ENCODE data around the gene DLGAP4. TPM values are rescaled to one million over a fixed set of nuclear protein-coding genes. Genes with fewer than 3 reads are reported as not detected.
"Not testable (repeated sequence)": the region's sequence is repeated elsewhere in the genome, so short reads cannot be mapped to it uniquely, and the experiment has no call there.

The DLGAP4 gene
- total RNA-seq, 1 donor from 2014 or later: 22.0 TPM

GRCh38 chr20:36542516-36543183 lies 236.5 kb downstream of the DLGAP4 start:
- DNase-seq (ENCODE audit: low spot score in 2 of 2) (no peak), FAIRE-seq (no peak)

- FAIRE-seq (no peak), DNase-seq (ENCODE audit: low spot score in 2 of 2) (no peak)
Observed at GRCh38 chr20:36543184-36544133, 237.3 kb downstream of the DLGAP4 start.

- DNase-seq (ENCODE audit: low spot score in 2 of 2) (no peak), FAIRE-seq (no peak)
Observed at GRCh38 chr20:36544134-36545018, 238.2 kb downstream of the DLGAP4 start.

GRCh38 chr20:36546111-36546736 lies 240.1 kb downstream of the DLGAP4 start:
- DNase-seq (ENCODE audit: low spot score in 2 of 2) (no peak), FAIRE-seq (no peak)

GRCh38 chr20:36547186-36548005 lies 241.3 kb downstream of the DLGAP4 start:
- DNase-seq (ENCODE audit: low spot score in 2 of 2): no peak
- FAIRE-seq: no peak

DNA sequence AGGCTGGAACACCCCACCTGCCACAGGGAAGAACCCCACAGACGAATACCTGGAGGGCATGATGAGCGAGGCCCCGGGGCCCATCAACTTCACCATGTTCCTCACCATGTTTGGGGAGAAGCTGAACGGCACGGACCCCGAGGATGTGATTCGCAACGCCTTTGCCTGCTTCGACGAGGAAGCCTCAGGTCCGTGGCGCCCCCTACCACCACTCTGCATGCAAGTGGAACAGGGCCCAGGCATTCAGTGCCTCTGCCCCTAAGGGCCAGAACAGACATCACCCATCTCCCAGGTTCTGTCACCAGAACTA lies 241.8 kb downstream of the DLGAP4 start:
- FAIRE-seq (no peak), DNase-seq (ENCODE audit: low spot score in 2 of 2) (no peak)

- DNase-seq (ENCODE audit: low spot score in 2 of 2) (no peak), FAIRE-seq (no peak)
Observed at GRCh38 chr20:36548704-36549627, 242.8 kb downstream of the DLGAP4 start.

GRCh38 chr20:36549628-36549941 lies 243.4 kb downstream of the DLGAP4 start:
- no peak for DNase-seq (ENCODE audit: low spot score in 2 of 2)
- no peak for FAIRE-seq

GRCh38 chr20:36549942-36550789 lies 244.0 kb downstream of the DLGAP4 start:
- DNase-seq (ENCODE audit: low spot score in 2 of 2) (no peak), FAIRE-seq (no peak)

GRCh38 chr20:36550790-36551299 lies 244.7 kb downstream of the DLGAP4 start:
- DNase-seq (ENCODE audit: low spot score in 2 of 2) (no peak), FAIRE-seq (no peak)

DNA sequence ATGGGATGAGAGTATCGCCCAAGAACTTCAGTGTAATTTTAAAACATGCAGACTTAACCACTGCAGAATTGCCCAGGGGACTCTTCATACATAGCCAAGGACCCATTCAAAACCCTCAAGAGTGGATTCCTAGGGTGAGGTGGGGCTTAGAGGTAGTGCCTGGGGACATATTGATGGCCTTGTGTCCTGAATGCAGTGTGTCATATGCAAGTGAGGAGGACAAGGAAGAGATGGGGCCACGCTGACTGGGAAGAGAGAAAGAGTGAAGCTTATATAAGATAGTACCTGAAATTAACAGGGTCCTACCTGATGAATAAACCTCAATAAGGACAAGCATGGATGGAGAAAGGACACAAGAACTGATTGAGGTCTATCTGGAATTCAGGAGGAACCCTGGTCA lies 249.1 kb downstream of the DLGAP4 start:
- FAIRE-seq (no peak), DNase-seq (ENCODE audit: low spot score in 2 of 2) (no peak)

- FAIRE-seq (no peak), DNase-seq (ENCODE audit: low spot score in 2 of 2) (no peak)
Observed at GRCh38 chr20:36562724-36563123, 256.6 kb downstream of the DLGAP4 start.

DNA sequence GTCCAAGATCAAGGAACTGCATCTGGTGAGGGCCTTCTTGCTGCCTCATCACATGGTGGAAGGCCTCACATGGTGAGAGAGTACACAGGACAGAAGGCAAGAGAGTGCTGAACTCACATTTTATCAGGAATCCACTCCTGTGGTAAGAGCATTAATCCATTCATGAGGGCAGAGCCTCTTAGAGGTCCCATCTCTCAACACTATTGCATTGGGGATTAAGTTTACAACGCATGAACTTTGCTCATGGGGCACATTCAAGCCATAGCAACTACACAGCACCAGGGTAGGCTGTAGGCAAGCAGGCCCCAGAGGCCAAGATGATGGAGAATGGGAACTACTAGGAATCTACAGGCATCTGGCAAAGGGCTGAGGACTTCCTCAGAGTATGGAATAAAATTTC lies 257.2 kb downstream of the DLGAP4 start:
- FAIRE-seq: no peak
- DNase-seq (ENCODE audit: low spot score in 2 of 2): no peak

GRCh38 chr20:36564078-36564725 lies 258.1 kb downstream of the DLGAP4 start:
- FAIRE-seq; DNase-seq (ENCODE audit: low spot score in 2 of 2): not testable (repeated sequence)

GRCh38 chr20:36564726-36565121 lies 258.6 kb downstream of the DLGAP4 start:
- FAIRE-seq: not testable (repeated sequence)

DNA sequence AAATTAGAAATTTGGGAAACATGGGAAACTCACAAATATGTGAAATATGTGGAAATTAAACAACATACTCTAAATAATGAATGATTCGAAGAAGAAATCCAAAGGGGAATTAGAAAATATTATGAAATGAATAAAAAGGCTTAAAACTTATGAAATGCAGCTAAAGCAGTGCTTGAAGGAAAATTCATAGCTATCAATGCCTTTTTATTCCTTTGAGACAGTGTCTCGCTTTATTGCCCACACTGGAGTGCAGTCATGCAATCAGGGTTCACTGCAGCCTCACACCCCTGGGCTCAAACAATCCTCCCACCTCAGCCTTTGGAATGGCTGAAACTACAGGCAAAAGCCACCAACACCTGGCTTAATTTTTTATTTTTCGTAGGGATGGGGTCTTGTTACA lies 259.4 kb downstream of the DLGAP4 start:
- no peak for DNase-seq (ENCODE audit: low spot score in 2 of 2)
- no peak for FAIRE-seq

More at GRCh38 chr20:36564726-36565121, 258.6 kb downstream of the DLGAP4 start:
- not testable (repeated sequence) for DNase-seq (ENCODE audit: low spot score in 2 of 2)

All from frontal cortex (tissue), 4 donors.